Effector memory CD8-positive, alpha-beta T cell (primary cell): ENCODE measurements around the gene ABTB2.

ENCODE experiments used
- ATAC-seq: fragments of 150-1000 bp; cut with Tn5 transposase; replicated peaks from 2 replicates; pipeline ENCODE4 v1.10.0; 2021; ENCODE audit warnings: mild to moderate bottlenecking, moderate library complexity
- DNase-seq, 3 experiments: peaks; one replicate each; pipeline ENCODE4 v3.0.0; 2021
- H3K27ac Mint-ChIP-seq, 2 donors: one replicate each; pipeline ENCODE4 v1.8.0; 2022; ENCODE audit warnings: mild to moderate bottlenecking in 2 of 2, mixed read lengths in 2 of 2, moderate library complexity in 2 of 2
- H3K27me3 Mint-ChIP-seq, 2 donors: one replicate each; pipeline ENCODE4 v1.8.0; 2022; ENCODE audit warnings: mixed read lengths in 2 of 2
- H3K36me3 Mint-ChIP-seq: one replicate; pipeline ENCODE4 v1.8.0; 2022; ENCODE audit warnings: mild to moderate bottlenecking, moderate library complexity, mixed read lengths; ENCODE audit not compliant: insufficient read depth
- H3K4me1 Mint-ChIP-seq, 2 donors: one replicate each; pipeline ENCODE4 v1.8.0; 2022; ENCODE audit warnings: low read depth in 2 of 2, mixed read lengths in 2 of 2
- H3K4me3 Mint-ChIP-seq, 2 donors: one replicate each; pipeline ENCODE4 v1.8.0; 2022; ENCODE audit warnings: mild to moderate bottlenecking in 2 of 2, mixed read lengths in 2 of 2, moderate library complexity in 2 of 2
- H3K9me3 Mint-ChIP-seq, 2 donors: one replicate each; pipeline ENCODE4 v1.8.0; 2022; ENCODE audit warnings: mixed read lengths in 2 of 2

Gene ABTB2

GRCh38 chr11:34356913-34357700 lies 703 bp downstream of the ABTB2 start:
- Mint-ChIP-seq H3K27ac (peak overlapping the region in 1 of 2 donors; percentile 79), H3K36me3 (peaks cover 16% of the 10 kb centered on the region), H3K27me3 (peaks cover 56 to 71% of the 10 kb centered on the region in 2 donors), H3K4me1 (peaks cover 19 to 20% of the 10 kb centered on the region in 2 donors), H3K4me3 (peak overlapping the region; percentile 82 to 84), H3K9me3 (no peaks in the 10 kb centered on the region)
- DNase-seq (peak; percentile 35 to 52 (median 51)), ATAC-seq (peak; percentile 39)

GRCh38 chr11:34356576-34356912 lies 1.3 kb downstream of the ABTB2 start:
- Mint-ChIP-seq H3K4me1 (peaks cover 19 to 20% of the 10 kb centered on the region in 2 donors), H3K27ac (no peak overlapping the region), H3K36me3 (peaks cover 16% of the 10 kb centered on the region), H3K27me3 (peaks cover 61 to 72% of the 10 kb centered on the region in 2 donors), H3K9me3 (no peaks in the 10 kb centered on the region), H3K4me3 (peak overlapping the region; percentile 82 to 84)
- no peak for ATAC-seq
- no peak for DNase-seq

- no peak for ATAC-seq
- Mint-ChIP-seq H3K36me3 (peaks cover 16% of the 10 kb centered on the region), H3K9me3 (no peaks in the 10 kb centered on the region), H3K4me3 (peak overlapping the region; percentile 82 to 84), H3K4me1 (peaks cover 19 to 20% of the 10 kb centered on the region in 2 donors), H3K27ac (no peak overlapping the region), H3K27me3 (peaks cover 66 to 72% of the 10 kb centered on the region in 2 donors)
- DNase-seq = no peak
Measured at GRCh38 chr11:34356130-34356529, 1.7 kb downstream of the ABTB2 start.

DNA sequence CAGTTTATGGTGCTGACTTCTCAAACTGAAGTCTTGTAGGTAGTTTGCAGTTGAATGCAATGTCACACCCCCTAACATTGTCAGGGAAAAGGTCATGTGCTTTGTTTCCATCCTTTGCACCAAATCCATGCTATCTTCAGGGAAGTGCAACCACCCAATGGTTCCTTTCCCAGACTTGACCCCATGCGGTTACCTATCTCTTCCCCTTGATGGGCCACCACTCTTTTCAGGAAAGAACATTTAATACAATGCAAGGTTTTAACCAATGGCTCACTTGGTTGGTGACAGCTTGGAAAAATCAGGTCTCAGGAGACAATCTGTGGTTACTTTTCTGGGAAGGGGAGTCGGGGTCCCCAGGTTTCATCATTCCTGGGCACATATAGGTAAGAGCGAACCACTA lies 2.1 kb downstream of the ABTB2 start:
- H3K9me3 Mint-ChIP-seq = no peaks in the 10 kb centered on the region
- peaks cover 16% of the 10 kb centered on the region for H3K36me3 Mint-ChIP-seq
- no peak overlapping the region for H3K27ac Mint-ChIP-seq
- peaks cover 19 to 20% of the 10 kb centered on the region in 2 donors for H3K4me1 Mint-ChIP-seq
- peak overlapping the region; percentile 82 to 84 for H3K4me3 Mint-ChIP-seq
- ATAC-seq (no peak), DNase-seq (no peak)
- peaks cover 62 to 70% of the 10 kb centered on the region in 2 donors for H3K27me3 Mint-ChIP-seq

- peaks cover 53 to 69% of the 10 kb centered on the region in 2 donors for H3K27me3 Mint-ChIP-seq
- peaks cover 16% of the 10 kb centered on the region for H3K36me3 Mint-ChIP-seq
- ATAC-seq (no peak), DNase-seq (no peak)
- no peak overlapping the region for H3K27ac Mint-ChIP-seq
- no peak overlapping the region for H3K4me3 Mint-ChIP-seq
- peaks cover 19 to 20% of the 10 kb centered on the region in 2 donors for H3K4me1 Mint-ChIP-seq
- no peaks in the 10 kb centered on the region for H3K9me3 Mint-ChIP-seq
Measured at GRCh38 chr11:34354782-34355181, 3.0 kb downstream of the ABTB2 start.

DNA sequence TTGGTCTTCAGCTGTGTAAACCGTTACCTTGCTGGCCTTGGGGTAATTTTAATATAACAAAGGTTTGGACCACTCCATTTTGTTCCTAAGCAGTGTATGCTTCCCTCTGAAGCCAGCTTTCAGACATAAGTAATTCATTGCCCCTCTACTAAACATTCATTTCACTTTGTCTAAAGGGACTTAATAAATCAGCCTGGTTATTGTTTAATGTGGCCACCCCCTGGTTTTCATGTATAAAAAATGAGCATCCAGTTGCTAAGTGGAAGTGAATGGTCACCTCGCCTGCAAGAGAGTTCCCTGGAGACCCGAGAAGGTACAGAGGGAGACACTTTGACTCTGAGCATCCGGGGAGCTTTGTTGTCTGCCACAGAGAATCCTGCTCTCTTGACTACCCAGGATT lies 3.9 kb downstream of the ABTB2 start:
- H3K36me3 Mint-ChIP-seq = peaks cover 16% of the 10 kb centered on the region
- no peak for DNase-seq
- H3K9me3 Mint-ChIP-seq = no peaks in the 10 kb centered on the region
- H3K27me3 Mint-ChIP-seq = peaks cover 52 to 73% of the 10 kb centered on the region in 2 donors
- no peak for ATAC-seq
- H3K4me1 Mint-ChIP-seq = peaks cover 15% of the 10 kb centered on the region in 2 donors
- H3K4me3 Mint-ChIP-seq = no peak overlapping the region
- no peak overlapping the region for H3K27ac Mint-ChIP-seq

DNA sequence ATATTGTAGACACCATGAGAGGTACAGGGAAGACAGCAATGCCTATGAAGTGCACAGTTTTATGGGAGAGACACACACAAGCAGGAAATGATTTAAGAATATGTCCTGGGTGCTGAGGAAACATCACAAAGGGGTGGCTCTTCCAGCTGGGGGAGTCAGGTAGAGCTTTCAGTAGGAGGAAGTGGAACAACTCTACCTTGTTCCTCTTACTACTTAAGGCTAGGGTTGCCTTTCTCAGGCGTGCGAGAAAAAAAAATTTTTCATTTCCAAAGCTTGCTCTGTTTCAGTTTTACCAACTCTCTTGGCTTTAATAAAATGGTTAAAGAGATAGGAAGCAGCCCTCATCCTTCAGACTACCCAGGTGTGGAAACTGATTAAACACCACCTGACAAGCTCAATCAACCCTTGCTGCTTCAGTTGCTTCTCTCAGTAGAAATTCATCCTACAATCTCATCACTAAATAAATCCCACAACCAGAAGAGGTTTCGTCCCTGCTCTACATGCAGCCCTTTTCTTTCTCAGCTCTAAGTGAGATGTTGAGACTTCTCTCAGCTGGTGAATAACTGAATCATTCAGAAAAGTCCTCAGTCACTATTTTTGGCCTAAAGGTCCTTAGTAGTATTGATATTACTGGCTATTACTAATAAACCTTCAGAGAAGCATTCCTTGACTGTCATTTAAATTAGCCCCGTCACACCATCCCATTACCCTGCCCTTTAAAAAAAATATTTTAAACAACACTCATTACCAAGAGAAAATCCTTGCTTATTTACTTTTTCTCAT lies 5.9 kb downstream of the ABTB2 start:
- no peaks in the 10 kb centered on the region for H3K9me3 Mint-ChIP-seq
- ATAC-seq (no peak), DNase-seq (no peak)
- H3K27ac Mint-ChIP-seq = no peak overlapping the region
- peaks cover 9 to 11% of the 10 kb centered on the region in 2 donors for H3K4me1 Mint-ChIP-seq
- H3K4me3 Mint-ChIP-seq = no peak overlapping the region
- no peaks in the 10 kb centered on the region for H3K36me3 Mint-ChIP-seq
- peaks cover 59 to 83% of the 10 kb centered on the region in 2 donors for H3K27me3 Mint-ChIP-seq

- Mint-ChIP-seq H3K27ac (no peak overlapping the region), H3K4me3 (no peak overlapping the region), H3K4me1 (peaks cover 1 to 4% of the 10 kb centered on the region in 2 donors), H3K27me3 (peaks cover 55 to 75% of the 10 kb centered on the region in 2 donors), H3K9me3 (no peaks in the 10 kb centered on the region), H3K36me3 (no peaks in the 10 kb centered on the region)
- DNase-seq (no peak), ATAC-seq (no peak)
Measured at GRCh38 chr11:34351051-34351450, 6.8 kb downstream of the ABTB2 start.

DNA sequence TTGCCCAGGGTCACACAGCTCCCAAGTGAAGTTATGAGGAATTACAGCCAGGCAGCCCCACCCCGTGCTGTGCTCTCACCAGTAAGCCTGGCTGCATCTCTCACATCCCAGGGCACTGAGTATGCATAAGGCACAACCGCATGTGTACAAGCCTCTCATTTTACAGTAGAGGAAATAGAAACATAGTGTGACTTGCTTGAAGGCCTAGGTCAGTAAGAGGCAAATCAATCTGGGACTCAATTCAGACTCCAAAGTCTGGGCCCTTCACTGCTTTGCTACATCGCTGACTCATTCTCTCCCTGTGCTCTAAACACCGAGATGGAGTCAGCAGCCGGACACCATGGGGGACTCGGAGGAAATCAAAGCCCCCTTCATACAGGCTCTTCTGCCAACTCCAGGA lies 7.9 kb downstream of the ABTB2 start:
- no peak overlapping the region for H3K4me3 Mint-ChIP-seq
- H3K27me3 Mint-ChIP-seq = peaks cover 43 to 71% of the 10 kb centered on the region in 2 donors
- no peak overlapping the region for H3K27ac Mint-ChIP-seq
- peaks cover 0 to 2% of the 10 kb centered on the region in 2 donors for H3K4me1 Mint-ChIP-seq
- no peaks in the 10 kb centered on the region for H3K9me3 Mint-ChIP-seq
- H3K36me3 Mint-ChIP-seq = no peaks in the 10 kb centered on the region
- no peak for ATAC-seq
- no peak for DNase-seq

GRCh38 chr11:34348919-34349318 lies 8.9 kb downstream of the ABTB2 start:
- H3K4me1 Mint-ChIP-seq = peaks cover 0 to 2% of the 10 kb centered on the region in 2 donors
- H3K9me3 Mint-ChIP-seq = no peaks in the 10 kb centered on the region
- no peak overlapping the region for H3K27ac Mint-ChIP-seq
- peaks cover 34 to 63% of the 10 kb centered on the region in 2 donors for H3K27me3 Mint-ChIP-seq
- no peak for DNase-seq
- H3K36me3 Mint-ChIP-seq = no peaks in the 10 kb centered on the region
- no peak for ATAC-seq
- no peak overlapping the region for H3K4me3 Mint-ChIP-seq

DNA sequence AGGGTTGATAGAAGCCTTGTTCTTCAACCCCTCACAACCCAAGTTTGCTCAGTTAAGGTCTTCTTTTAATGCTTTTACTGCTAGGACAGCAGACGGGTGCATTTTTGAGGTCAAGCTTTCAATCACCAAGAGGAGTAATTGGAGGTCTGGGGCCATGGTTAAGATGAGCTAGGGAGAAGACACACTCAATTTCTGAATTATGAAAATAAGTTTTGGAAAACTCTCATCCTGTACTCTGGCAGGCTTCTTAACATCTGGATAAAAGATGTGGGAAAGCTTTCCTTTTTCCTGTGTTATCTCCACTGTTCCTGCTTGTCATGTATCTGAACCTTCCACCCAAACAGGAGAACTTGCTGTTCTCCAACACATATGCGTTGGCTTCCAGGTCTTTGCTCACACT lies 9.7 kb downstream of the ABTB2 start:
- H3K9me3 Mint-ChIP-seq = no peaks in the 10 kb centered on the region

DNA sequence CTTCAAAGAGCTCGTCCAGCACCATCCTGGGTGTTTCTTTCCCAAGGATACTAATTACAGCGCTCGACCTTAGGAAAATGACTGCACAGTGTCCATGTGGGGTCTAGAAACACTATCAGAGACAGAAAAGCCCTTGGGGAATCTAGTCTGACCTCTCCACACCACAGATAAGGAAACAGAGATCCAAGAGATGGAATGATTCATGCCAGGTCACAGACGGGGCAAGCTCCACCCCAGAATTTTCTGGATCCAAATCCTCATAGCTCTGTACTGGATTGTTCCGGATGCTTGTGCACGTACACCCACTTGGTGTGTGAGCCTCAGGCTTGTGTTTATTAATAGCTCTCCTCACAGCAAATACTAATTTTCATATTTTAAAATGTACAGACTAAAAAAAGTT lies 11.3 kb downstream of the ABTB2 start:
- ATAC-seq (no peak), DNase-seq (no peak)
- Mint-ChIP-seq H3K4me1 (peaks cover 0 to 2% of the 10 kb centered on the region in 2 donors), H3K27ac (peak overlapping the region in 1 of 2 donors; percentile 30), H3K9me3 (no peaks in the 10 kb centered on the region), H3K36me3 (peaks cover 3% of the 10 kb centered on the region), H3K4me3 (no peak overlapping the region), H3K27me3 (peaks cover 14 to 50% of the 10 kb centered on the region in 2 donors)

More for the DNA sequence above, 9.7 kb downstream of the ABTB2 start:
- H3K36me3 Mint-ChIP-seq = peaks cover 3% of the 10 kb centered on the region
- no peak overlapping the region for H3K27ac Mint-ChIP-seq
- DNase-seq = no peak
- ATAC-seq = no peak
- H3K4me1 Mint-ChIP-seq = peaks cover 0 to 2% of the 10 kb centered on the region in 2 donors
- peaks cover 28 to 55% of the 10 kb centered on the region in 2 donors for H3K27me3 Mint-ChIP-seq
- H3K4me3 Mint-ChIP-seq = no peak overlapping the region

DNA sequence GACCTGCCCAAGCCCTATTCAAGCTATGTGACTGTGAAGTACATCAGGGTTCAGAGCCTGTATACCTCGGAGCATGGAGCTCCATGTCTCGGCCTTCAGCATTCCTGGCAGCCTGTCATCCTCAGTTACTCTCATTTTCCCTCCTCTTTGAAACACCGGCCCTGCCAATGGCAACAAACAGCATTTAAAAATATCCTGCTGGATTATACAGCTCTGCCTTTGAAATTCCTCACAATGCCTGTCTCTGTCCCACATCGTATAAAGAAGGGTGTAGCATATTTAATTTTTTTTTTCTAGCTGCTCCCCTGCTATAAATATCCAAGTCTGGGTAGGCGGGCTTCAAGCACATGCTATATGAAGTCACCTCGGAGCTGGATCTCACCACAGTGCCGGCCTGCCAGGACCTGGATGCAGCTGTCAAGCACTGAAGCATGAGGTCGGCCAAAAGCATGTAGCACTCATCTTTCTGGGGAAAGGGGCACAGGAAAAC lies 11.8 kb downstream of the ABTB2 start:
- DNase-seq (no peak), ATAC-seq (no peak)
- H3K27me3 Mint-ChIP-seq = peaks cover 9 to 45% of the 10 kb centered on the region in 2 donors
- H3K27ac Mint-ChIP-seq = peak overlapping the region in 1 of 2 donors; percentile 30
- H3K4me3 Mint-ChIP-seq = no peak overlapping the region
- peaks cover 3% of the 10 kb centered on the region for H3K36me3 Mint-ChIP-seq
- H3K4me1 Mint-ChIP-seq = peaks cover 0 to 2% of the 10 kb centered on the region in 2 donors
- H3K9me3 Mint-ChIP-seq = no peaks in the 10 kb centered on the region
